ENCODE results near the gene SIL1.

SIL1 gene

GRCh38 chr5:138920181-138920580, 278.0 kb downstream of the SIL1 start:
- DNase-seq (ENCODE audit: low read depth in 2 of 2) = no peak

GRCh38 chr5:138918686-138919085, 279.5 kb downstream of the SIL1 start:
- no peak for DNase-seq (ENCODE audit: low read depth in 2 of 2)

- DNase-seq (ENCODE audit: low read depth in 2 of 2) = no peak
These were observed 283.8 kb downstream of the SIL1 start for GRCh38 chr5:138914338-138914737.

- no peak for DNase-seq (ENCODE audit: low read depth in 2 of 2)
These were observed 284.4 kb downstream of the SIL1 start for GRCh38 chr5:138913773-138914172.

- DNase-seq (ENCODE audit: low read depth in 2 of 2) = no peak
These were observed 286.1 kb downstream of the SIL1 start for GRCh38 chr5:138912093-138912492.

GRCh38 chr5:138911441-138911840, 286.7 kb downstream of the SIL1 start:
- no peak for DNase-seq (ENCODE audit: low read depth in 2 of 2)

GRCh38 chr5:138910546-138911185, 287.5 kb downstream of the SIL1 start:
- no peak for DNase-seq (ENCODE audit: low read depth in 2 of 2)

- DNase-seq (ENCODE audit: low read depth in 2 of 2) = no peak
These were observed 288.4 kb downstream of the SIL1 start for GRCh38 chr5:138909734-138910133.

- no peak for DNase-seq (ENCODE audit: low read depth in 2 of 2)
These were observed 292.6 kb downstream of the SIL1 start for GRCh38 chr5:138905541-138905940.

- DNase-seq (ENCODE audit: low read depth in 2 of 2) = no peak
These were observed 294.9 kb downstream of the SIL1 start for GRCh38 chr5:138903130-138903775.

GRCh38 chr5:138901716-138902115, 296.5 kb downstream of the SIL1 start:
- DNase-seq (ENCODE audit: low read depth in 2 of 2) = no peak

- peak in 1 of 2 donors; percentile 1 for DNase-seq (ENCODE audit: low read depth in 2 of 2)
These were observed 297.7 kb downstream of the SIL1 start for GRCh38 chr5:138900281-138900965.

- no peak for DNase-seq (ENCODE audit: low read depth in 2 of 2)
These were observed 299.4 kb downstream of the SIL1 start for GRCh38 chr5:138898742-138899141.

GRCh38 chr5:138898299-138898698, 299.9 kb downstream of the SIL1 start:
- no peak for DNase-seq (ENCODE audit: low read depth in 2 of 2)

All from stimulated activated CD8-positive, alpha-beta memory T cell treated with anti-CD3 and anti-CD28 coated beads, Interleukin-15, amount 100 ng/mL, for 48 hours (primary cell).